Activated naive CD4-positive, alpha-beta T cell treated with anti-CD3 and anti-CD28 coated beads, Interleukin-2, amount 10 ng/mL, durations not matched to agents 5 hours and 36 hours (primary cell): Measurements from ENCODE around the gene CT45A5. TPM values are rescaled to one million over a fixed set of nuclear protein-coding genes. Genes with fewer than 3 reads are reported as not detected.

Source experiments
- total RNA-seq, 2 experiments: library from RNA; stranded (reverse); gene quantifications; one replicate each; pipeline ENCODE4 v1.2.3, GENCODE V29; 2021

Gene CT45A5
- not detected for total RNA-seq

GRCh38 chrX:135785403-135785802 is at the start of gene CT45A5:
CT45A5 (minus strand) TSS chrX:135785503; CDS start chrX:135781729, 3,774 bp downstream.

GRCh38 chrX:135819912-135820311 is 34.6 kb upstream of the CT45A5 start, which contains the start of gene CT45A2:
CT45A2 (minus strand) TSS chrX:135820012; CDS start chrX:135816265, 3,747 bp downstream.

GRCh38 chrX:135802687-135803086 is 17.4 kb upstream of the CT45A5 start, which contains the start of gene CT45A6:
CT45A6 (minus strand) TSS chrX:135802787; CDS start chrX:135798993, 3,794 bp downstream.

GRCh38 chrX:135768091-135768490 is 17.2 kb downstream of the CT45A5 start, which contains the start of gene CT45A3:
CT45A3 (minus strand) TSS chrX:135768191; CDS start chrX:135764444, 3,747 bp downstream.

Other genes with a start within 250 kb of the CT45A5 start
- gene CT45A1, start 71.9 kb downstream of the CT45A5 start, total RNA-seq = not detected
- gene CT45A3, start 17.3 kb downstream of the CT45A5 start, total RNA-seq = not detected
- not detected for gene CT45A6, start 17.3 kb upstream of the CT45A5 start, total RNA-seq
- not detected for gene CT45A2, start 34.5 kb upstream of the CT45A5 start, total RNA-seq
- not detected for gene CT45A7, start 51.8 kb upstream of the CT45A5 start, total RNA-seq
- gene CT45A8, start 69.0 kb upstream of the CT45A5 start, total RNA-seq = not detected
- gene CT45A9, start 86.3 kb upstream of the CT45A5 start, total RNA-seq = not detected
- not detected for gene CT45A10, start 107.9 kb upstream of the CT45A5 start, total RNA-seq
- not detected for gene SAGE1, start 108.2 kb upstream of the CT45A5 start, total RNA-seq
- gene MMGT1, start 188.5 kb upstream of the CT45A5 start, total RNA-seq = 10 to 100 TPM; 22.1 TPM
- gene SLC9A6, start 199.9 kb upstream of the CT45A5 start, total RNA-seq = 10 to 100 TPM; 15.7 to 16.1 TPM